Stimulated activated CD8-positive, alpha-beta memory T cell treated with anti-CD3 and anti-CD28 coated beads, Interleukin-2, amount 100 ng/mL, for 48 hours (primary cell): Measurements from ENCODE around the gene SCFD2.

Experiments
- DNase-seq, 2 donors: peaks; one replicate each; pipeline ENCODE4 v3.0.0-alpha.2; 2020; ENCODE audit warnings: low read depth in 2 of 2

The SCFD2 gene

DNA sequence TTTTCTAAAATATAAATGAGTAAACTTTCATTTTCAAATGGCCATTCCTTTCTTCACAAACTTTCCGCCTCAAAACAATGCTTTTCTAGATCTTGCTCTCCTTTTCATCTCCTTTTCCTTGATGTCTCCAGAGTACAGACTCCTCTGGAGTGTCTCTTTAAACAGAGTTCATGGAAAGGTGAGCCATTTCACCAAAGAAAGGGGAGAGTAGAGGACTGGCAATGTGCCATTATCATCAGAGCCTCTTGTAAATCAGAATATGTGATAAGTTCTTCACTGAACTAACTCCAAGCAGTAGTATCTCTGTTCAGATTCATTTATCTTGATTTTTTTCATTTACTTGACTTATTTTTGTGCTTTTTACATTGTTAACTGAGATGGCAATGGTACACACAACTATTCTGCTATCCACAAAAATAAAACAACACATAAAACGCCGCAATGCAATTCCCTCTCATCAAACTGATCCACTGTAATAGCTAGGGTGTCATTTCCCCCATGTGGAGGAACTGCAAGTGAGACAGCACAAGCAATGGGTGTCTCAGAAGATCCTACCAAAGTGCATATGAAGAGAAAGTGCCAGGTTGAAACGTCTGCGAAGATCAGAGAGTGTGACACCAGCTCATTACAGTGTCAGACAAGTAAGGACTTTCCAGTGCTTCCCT lies 378.3 kb downstream of the SCFD2 start:
- DNase-seq: no peak

DNA sequence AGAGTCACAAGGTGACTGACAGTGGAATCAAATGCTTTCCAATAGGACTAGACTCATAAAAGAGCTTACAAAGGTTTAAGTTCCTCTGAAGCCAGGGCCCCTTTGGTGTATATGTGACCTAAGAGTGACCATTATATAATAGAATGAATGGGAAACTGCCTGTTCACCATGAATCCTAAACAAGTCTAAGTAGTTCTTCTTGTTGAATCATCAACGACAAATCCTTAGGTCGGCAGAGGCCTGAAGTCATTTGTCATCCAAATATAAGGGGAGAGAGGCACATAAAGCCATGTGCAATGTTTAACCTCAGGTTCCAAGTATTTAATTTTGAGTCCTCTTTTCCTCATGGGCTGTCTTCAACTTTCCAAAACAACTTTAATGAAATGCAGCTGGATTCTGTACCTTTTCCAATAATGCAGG lies 381.4 kb downstream of the SCFD2 start:
- DNase-seq: no peak

DNA sequence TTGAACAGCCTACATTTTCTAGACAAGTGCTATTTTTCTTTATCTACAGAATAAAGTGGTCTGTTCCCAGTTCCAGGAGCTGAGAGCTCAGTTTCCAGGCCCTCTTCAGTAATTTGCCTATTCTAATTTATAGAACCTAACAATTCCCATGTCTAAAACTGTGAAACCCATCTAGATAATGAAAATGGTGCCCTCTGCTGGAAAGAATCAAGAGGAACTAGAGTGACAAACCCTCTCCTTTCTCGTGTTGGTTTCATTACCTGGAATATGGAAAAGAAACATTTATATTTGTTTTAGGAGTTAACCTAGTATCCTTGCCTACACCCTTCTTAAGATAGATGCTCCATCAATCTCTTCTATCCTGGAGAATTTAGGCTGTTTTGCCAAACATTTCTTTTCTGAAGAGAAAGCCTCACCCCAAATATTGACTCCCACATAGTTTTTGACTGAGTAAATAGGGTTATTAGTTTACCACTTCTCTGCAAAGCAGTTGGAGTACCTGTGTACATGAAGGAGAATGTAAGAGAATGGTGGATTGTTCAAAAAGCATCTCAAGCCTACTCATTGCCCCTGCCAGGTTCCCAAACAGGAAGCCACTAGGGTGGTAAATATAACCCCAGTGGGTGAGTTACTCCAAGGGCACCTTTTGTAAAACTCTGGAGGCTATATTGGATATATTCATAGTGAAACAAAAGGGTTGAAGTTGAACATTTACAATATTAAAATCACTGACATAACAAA lies 382.1 kb downstream of the SCFD2 start:
- DNase-seq: no peak

DNA sequence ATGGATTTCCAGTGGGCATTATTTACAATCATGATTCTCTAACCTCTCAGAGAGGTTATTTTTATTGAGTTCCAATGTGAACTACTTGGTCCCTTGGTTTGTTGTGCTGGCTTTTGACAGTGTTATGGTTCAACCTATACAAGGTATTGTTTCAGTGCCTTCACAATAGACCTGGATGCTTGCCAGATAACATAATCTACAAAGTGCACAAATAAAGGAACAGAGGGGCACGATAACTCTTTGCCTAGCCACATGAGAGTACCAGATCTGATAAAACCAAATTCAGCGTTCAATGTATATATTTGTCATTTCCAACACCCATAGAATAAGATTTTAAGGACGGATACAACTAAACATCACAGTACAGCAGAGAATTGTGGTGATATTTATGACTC lies 382.9 kb downstream of the SCFD2 start:
- no peak for DNase-seq

DNA sequence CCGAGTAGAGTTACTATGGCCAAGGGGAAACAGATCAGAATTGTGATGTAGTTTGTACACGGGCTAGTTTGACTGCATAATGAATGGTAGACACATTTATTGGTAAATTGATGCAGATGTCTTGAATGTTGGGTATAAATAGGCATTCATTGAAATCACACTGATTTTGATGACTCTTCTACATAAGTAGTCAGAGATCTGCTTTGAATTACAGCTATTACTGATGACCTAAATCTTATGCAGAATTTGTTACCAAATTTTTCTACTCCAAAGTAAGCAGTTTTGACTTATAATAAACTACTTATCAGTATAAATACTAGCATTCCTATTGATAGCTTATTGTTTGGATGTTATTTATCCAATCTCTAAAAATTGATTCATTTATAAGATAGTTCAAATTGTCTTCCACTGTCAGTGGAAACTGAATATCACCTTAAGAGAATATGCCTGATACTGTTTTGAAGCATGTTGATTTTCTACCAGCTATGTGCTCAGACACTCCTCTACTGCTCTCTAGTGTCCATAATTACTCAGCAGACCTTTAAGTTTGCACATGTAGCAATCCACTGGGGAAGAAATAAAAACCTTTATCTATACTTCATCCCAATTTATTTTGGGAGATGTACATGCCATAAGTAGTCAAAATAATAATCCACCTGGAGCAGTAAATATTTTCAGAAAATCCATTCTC lies 383.5 kb downstream of the SCFD2 start:
- no peak for DNase-seq

DNA sequence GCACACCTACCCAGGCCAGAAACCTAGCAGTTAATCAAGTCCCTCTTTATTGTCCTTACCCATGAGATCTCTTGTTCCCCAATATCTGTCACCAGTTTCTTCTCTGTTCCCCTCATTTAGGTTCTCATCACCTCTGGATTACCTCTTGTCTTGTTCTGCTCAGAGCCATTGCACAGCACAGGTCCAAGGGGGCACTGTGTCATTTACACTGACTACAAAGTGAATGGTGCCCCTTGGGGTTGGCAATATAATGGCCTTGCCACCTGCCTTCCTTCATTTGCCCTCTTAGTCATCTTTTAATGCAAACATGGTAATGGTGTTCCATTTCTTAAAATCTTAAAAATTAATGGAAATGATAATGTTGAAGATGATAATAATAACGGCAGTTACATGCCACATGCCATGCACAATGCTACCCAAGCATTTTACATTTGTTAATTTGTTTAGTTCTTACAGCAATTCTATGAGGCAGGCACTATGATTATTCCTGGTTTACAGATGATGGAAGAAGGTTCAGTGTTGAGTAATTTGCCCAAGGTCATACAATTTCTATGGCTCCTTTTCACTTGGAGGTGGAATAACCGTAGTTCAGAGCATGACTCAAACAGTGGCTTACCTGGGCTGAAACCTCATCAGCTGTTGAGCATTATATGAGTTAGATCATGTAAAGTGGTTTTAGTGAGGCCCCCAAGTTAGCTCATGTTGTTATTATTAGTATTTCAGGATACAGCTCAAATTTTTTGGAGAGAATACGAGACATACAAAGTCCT lies 385.9 kb downstream of the SCFD2 start:
- no peak for DNase-seq

DNA sequence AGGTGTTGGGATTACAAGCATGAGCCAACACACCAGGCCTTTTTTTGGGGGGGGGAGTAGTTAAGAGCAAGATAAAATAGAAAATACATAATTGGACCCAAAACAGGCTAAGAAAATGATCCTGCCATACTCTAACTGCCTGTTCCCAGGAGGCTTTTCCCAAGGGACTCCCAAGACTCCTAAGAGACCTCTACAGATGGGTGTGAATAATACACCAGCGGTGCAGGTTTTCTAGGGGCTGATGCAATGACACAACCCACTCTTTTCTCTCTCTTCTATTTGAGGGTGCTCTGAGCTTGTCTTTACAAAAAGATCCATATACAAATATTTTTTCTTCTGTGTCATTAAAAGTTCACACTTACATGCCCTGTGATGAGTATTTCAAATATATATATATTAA lies 386.8 kb downstream of the SCFD2 start:
- no peak for DNase-seq

DNA sequence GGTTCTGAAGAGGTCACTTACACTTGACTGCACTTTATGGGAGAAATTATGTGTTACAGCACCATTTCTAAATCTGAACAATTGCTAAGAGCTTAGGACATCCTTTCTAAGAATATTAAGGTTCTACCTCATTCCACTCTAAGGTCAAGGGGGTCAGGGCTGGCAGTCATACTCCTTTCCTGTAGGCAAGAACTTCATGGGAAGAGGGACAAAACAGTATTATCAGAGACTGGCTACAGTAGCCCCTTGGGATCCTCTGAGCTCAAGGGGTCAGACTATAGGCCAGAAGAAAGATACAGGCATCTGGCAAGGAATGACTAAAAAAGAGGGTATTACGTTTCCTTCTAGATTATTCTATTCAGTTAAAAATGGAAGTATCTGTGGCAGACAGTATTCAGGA lies 388.6 kb downstream of the SCFD2 start:
- no peak for DNase-seq

DNA sequence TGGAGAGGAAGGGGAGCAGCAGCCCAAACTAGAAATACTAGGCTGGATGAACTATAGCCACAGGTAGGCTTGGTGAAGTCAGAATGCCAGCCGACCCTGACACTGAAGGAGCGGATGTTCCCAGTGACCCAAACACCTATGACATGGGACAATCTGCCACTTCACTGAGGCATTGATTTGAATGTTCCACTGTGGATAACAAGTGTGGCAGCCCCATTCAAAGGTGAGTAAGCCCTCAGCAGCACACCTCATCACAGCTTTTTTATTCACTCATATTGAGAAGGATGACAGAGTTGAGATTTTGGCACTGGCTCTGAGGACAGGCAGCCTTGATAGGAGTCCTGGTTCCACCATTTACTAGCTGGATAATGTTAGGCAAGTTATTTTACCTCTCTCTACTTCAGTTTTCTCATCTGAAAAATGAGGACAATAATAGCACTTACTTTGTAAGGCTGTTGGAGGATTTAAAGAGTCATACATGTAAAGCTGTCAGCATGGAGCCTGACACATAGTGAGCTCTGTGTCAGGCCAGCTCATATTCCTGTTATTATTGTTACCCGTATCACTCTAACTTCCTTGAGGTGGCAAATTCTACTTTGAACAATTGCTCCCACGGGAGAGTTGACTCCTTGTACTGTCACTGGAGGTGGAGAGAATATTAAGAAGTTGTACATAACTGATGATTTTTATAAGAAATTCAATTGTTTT lies 389.2 kb downstream of the SCFD2 start:
- DNase-seq: no peak

DNA sequence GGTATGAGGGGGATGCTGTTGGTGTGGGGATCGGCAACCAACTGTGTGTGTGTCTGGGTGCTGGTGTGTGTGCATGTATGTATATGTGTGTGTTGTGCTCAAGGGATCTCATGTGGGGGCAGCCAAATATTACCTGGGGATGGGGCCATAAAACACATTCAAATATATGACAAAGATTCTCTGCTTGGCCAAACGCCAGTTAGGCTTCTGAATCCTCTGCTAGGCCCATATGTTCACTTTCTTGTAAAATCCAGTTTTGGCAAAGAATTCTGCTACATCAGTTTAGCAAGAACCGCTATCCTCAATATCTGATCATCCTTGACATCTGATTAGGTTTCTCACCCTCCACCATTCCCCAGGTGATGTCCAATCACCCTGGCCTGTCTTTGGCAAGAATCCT lies 397.2 kb downstream of the SCFD2 start:
- DNase-seq: no peak

DNA sequence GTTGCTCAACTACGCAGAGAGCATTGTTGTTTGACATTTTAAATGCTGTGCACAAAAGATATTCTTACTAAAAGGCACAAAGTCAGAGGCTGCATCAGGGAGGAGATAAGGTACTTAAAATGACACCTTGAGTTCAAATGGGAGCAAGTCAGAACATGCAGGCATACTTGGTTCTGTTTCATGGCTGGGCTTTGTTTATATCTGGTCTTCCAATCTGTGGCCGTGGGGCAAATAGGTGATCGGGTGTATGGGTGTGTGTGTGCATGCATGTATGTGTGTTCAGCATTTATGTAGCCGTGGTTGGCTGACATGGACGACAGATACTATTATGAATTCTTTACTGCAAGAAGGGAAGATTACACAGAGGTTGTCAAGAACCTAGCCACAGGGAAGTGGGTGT lies 397.6 kb downstream of the SCFD2 start:
- DNase-seq: no peak

DNA sequence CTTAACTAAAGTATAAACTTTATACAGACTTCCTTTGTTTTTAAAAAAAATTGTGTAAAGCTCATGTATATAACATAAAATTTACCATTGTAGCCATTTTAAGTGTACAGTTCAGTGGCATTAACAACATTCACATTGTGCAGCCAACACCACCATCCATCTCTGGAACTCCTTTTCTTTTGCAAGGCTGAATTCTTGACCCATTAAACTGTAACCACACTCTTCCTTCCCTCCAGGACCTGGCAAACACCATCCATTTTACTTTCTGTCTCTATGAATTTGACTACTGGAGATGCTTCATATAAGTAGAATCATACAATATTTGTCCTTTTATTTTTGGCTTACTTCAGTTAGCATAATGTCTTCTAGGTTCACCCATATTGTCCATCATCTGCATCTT lies 399.1 kb downstream of the SCFD2 start:
- DNase-seq: no peak

DNA sequence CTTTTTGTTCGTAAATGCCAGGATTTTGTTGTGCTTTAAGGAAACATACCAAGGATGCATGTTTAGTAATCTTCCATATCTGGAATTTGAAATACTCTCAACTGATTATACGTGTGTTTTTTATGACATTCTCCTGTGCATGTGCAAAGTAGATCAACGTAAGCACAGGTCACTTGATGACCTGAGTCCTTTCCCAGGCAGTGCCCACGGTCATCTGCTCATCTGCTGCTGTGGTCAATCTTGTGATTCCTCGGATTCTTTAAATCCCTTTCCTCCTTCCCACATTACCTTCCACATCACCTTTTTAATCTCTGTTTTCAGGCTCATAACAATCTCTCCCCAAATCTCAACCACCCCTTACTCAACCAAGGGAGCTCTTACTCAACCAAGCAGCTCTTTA lies 399.7 kb downstream of the SCFD2 start:
- no peak for DNase-seq

DNA sequence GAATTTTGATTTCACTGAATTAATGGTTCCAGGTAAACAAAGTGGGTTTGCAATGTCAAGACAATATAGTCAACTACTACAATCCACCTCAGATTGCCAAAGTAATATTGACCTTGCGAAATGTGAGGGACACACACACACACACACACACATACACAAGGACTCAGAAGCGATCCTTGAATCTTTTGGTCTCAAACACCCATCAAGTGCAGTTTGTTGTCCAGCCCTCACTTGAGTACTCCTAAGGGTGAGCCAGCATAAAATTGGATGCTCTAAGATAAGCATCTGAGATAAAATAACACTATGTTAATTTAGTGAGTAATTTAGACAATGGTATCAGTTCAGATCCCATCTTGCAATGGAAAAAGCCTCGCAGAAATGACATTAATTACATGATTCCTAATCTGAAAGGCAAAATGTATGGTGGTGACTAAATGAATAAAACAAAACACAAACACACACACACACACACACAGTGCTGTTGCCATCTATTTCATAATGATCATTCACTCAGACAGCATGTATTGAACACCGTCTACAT lies 401.2 kb downstream of the SCFD2 start:
- no peak for DNase-seq

DNA sequence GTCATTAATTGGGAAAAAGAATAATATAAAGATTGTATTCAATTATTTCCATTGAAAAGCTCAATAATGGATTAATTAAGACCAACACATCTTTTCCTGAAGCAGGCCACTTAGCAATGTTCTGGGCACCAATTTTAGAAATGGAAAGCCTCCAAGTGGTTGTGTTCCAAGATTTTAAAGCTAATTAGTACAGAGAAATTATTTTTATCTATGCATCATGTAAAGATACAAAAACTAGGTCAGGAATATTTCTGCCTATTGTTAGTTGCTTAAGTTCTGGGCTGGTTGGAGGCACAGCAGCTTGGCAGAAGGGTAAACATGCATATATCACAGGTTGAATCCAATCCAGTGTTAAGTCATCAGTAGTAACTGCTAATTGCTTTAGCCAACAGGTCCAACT lies 401.9 kb downstream of the SCFD2 start:
- DNase-seq: no peak

DNA sequence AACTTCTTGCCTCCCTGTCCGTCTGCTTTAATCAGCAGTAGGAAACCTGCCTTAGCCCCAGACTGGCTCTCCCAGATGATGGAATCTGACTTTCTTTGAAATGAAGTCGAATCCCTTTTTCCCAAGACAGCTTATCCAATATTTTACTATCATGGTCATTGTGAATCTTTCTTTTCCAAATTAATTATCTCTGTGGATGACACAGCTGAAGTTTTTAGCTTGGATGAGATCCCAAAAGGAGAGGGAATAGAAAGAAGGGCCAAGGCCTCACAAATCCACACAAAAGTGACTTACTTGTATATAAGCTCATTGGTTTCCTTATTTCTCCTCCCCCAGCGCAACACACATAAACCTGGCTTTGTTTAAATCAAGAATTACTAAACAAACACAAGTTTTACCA lies 403.1 kb downstream of the SCFD2 start:
- no peak for DNase-seq

DNA sequence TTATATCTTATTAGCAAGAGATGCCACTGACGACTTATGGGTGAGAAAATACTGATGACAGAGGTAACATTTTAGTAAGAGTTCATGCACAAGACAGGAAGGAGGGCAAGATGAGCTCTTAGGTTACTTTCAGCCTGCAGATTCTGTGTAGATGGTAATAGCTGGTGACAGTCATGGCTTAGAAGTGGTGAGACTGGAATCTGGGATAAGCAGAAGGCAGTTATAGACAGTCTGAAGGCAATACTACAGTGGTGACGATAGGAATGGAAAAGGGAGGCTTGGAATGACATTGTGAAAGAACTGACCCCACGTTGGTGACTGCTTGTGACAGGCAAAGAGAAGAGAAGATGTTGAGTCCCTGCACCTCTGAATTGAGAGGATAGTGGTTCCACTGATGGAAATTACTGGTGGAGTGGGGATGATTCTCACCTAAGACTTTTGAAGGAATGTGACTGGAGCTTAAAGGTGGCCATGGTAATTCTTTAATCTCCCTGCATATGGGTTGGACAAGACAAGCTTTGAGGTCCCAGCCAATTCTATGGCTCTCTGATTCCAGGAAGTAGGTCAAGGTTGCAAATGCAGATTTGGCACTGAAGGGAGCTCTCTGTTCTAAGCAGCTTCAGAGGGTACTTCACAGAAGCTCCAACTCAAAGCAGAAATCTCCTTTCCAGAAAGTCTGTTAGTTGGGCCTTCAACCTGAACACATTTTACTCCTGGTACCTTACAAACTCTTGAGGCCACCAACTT lies 404.0 kb downstream of the SCFD2 start:
- DNase-seq: no peak

DNA sequence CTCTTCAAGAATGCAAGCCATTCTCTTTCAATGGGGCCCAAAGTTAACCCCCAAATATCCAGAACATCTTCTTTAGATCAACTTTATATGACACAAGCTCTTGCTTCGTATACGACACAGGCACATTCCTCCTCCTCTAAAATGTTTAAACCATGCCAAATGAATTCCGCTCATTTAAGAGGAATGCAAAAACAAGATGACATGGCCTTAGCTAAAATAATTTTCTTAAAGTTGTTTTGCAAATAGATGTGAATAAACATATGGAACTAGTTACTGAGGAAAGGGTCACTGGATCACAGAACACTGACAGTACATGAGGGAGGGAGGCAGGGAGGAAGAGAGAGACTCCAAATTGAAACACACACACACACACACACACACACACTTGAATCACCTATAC lies 406.3 kb downstream of the SCFD2 start:
- no peak for DNase-seq

DNA sequence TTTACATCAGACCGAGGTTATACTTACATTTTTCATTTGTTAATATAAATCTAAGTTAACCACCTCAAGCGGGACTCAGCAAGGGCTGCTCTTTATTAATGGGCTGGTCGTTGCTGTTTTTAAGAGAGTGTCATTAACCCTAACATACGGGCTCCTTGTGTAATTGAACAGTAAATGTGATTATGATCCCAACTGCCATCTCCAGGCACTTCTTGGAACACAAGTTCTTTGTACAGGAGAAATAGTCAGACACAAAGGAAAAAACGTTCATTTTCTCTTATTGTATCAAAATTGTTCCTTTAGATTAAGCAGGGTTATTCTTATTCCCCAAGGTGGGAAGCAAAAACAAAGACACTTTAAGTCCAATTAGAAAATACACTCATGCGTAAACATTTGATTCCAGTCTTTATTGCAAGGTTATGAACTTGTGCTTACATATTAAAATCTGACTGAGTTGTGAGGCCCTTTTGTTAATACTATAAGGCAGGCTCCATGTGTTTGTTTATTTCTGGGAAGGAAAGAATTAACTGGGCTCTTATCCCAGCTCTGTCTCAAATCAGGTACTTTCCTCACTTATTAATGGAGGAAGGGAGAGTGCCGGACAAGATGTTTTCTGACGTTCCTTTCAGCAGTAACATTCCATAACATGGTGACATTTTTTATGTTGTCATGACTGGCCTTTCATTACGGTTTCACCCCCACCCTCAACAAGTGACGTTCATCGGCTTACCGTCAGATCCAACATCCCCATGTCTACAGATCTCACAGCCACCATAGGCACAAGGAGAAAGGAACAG lies 407.8 kb downstream of the SCFD2 start:
- no peak for DNase-seq

DNA sequence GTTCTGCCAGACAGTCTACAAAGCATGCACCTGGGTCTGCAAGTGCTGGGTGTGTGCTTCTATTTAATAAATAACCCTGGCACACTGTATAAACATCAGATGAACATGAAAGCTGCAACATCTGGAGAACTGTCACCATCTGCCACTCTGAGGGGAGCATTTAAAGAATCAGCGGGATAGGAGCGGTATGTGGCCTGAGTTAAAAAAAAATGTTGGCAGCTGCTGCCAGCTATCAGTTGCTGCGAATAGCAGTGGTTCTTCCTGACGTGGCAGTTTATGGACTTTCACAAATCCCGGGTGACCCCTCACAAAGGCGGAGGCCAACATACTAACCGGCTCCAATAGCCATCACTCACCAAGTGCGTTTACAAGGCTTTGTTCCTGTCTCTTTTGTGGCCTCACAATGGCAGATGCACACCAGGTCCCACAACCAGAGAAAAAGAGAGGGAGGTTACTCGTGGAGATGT lies 408.6 kb downstream of the SCFD2 start:
- DNase-seq: no peak
